UCSD-AML1 (cell line): ENCODE results near the gene AADAC.
"Not testable (repeated sequence)": the region's sequence is repeated elsewhere in the genome, so short reads cannot be mapped to it uniquely, and the experiment has no call there.

ENCODE experiments used
- DNase-seq: peaks from one replicate; lab custom pipeline; 2025; ENCODE audit not compliant: unreplicated experiment; lab: John Stamatoyannopoulos, UW

AADAC gene, protein sequence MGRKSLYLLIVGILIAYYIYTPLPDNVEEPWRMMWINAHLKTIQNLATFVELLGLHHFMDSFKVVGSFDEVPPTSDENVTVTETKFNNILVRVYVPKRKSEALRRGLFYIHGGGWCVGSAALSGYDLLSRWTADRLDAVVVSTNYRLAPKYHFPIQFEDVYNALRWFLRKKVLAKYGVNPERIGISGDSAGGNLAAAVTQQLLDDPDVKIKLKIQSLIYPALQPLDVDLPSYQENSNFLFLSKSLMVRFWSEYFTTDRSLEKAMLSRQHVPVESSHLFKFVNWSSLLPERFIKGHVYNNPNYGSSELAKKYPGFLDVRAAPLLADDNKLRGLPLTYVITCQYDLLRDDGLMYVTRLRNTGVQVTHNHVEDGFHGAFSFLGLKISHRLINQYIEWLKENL

DNA sequence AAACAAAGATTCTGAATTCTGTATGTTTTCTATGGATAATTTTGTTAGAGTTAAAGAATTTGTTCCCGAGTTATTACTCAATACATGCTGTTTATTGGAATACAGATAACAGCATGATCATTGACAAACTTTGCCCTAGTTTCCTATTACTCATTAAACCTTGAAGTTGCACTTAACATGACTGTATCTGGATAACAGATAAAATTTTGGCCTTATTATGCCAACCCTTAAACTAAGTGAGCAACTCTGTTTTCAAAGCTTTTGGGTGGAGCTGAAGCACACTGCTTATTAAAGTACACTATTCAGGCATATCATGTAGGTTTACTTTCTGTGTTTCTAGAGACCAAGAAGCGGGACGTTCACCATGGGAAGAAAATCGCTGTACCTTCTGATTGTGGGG is at the start of gene AADAC:
AADAC (plus strand) TSS at position 318 of the 400 bp plus-strand sequence; CDS start at position 365, 47 bp downstream.
- DNase-seq: no peak

DNA sequence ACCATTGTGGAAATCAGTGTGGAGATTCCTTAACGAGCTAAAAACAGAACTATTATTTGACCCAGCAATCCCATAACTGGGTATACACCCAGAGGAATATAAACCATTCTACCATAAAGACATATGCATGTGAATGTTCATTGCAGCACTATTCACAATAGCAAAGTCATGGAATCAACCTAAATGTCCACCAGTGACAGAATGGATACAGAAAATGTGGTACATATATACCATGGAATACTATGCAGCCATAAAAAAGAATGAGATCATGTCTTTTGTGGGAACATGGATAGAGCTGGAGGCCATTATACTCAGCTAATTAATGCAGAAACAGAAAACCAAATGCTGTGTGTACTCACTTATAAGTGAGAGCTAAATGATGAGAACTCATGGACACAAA is 49.2 kb upstream of the AADAC start:
- DNase-seq: not testable (repeated sequence)

DNA sequence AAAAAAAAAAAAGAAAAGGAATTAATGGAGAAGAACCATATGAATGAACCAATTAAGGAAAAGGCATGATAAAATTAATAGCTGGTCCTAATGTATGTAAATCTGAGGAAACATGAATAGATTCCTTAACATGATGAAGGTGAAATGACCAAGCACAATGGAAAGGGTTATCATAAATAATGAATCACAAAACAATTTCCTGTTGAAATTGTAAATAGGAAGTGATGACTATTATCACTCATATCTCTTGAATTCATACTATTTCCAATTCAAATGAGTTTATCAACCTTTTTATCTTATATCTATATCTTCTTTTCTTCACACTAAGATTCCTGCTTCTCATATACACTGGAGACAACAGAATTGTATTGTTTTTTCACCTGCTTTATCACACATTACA is 48.2 kb upstream of the AADAC start:
- DNase-seq: no peak

DNA sequence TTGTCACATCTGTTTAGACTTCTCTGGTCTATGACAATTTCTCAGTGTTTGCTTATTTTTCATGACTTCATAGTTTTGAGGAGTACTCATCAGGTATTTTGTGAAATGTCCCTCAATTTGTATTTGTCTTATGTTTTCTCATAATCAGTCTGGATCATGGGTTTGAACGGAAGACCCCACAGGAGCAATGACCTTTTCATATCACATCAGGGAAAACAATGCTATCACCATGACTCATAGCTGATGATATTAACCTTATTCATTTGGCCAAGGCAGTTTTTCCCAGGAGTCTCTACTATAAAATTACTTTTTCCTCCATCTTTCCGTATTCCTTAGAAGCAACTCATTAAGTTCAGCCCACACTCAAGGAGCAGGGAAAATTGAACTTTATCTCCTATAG is 47.5 kb upstream of the AADAC start:
- DNase-seq: no peak

DNA sequence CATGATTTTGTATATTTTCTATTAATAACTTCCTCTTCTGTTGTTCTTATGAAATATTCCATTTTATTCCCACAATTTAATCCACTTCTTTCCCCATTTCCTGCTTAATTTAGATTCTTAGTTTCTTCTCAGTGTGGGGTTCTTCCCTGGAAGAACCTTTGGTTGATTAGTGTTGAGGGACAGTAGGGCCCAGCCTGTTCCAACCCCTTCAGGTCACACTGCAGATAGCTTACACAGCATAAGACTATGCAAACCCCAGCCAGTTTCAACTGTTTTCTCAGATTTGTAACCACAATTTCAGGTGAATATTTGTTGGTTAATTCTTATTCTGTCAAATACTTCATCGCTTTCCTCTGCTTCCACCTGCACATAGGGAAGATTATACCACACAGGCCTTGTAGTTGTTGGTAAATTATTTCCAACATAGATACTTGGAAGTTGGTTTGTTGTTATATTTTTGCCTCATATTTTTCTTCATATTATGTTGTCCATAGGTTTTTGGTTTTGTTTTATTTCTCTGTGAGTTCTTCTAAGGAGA is 45.5 kb upstream of the AADAC start:
- DNase-seq: no peak

DNA sequence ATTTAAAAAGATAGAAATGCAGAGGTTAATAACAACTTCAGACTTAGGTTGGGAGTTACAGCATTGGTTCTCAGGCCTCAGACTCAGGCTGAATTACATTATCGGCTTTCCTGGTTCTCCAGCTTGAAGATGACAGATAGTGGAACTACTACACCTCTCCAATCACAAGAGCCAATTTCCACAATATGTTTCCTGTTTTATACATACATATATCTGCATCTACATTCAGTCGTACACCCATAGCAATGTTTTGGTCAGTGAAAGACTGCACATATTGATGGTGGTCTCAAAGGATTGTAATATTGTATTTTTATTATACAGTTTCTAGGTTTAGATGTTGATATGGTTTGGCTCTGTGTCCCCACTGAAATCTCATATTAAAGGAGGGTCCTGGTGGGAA is 44.7 kb upstream of the AADAC start:
- no peak for DNase-seq

DNA sequence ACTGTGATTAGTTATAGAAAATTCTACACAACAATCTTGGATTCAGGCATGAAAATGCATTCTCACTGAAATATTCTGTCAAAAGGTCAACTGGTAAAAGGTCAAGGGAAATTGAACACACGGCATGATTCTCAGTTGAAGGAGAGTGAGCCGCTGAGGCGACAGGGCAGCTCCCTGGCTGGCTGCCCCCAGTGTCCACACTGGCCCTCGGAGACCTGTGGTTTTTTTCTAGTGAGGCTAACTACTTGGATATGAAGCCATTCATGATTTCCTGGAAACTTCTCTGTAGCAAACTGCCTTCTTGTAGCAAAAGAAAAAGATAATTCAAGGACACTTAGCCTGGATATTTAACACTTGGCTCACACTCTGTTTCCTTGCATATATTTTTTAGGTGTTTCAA is 43.0 kb upstream of the AADAC start:
- DNase-seq: peak; percentile 8

DNA sequence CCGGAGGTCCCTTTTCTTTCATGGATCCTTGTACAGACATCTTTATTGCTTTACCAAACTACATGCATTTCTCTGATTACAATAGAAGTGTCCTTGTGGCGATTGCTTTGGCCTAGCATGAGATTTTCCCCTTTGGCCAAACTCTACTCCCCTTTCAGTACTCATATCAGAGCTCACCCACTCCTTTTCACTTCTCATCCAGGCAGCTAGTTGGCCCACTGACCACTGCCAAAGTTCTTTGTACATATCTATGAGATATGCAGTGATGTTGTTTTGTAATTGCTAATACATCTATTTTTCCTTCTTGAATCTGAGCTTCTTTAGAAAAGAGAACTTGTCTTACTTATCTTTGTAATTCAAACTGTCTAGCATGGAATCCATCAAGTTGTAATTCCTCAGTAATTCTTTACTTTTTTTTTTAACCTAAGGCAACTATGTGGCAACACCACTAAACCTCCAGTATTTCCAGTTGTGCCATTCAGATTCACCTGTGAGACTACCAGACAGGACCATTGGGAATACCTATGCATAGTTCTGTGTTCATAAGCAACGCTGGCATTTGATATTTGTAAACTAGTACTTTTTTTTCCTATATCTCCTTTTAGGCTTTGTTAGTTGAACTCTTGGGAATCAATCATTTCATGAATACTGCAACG is 41.0 kb upstream of the AADAC start:
- DNase-seq: no peak

DNA sequence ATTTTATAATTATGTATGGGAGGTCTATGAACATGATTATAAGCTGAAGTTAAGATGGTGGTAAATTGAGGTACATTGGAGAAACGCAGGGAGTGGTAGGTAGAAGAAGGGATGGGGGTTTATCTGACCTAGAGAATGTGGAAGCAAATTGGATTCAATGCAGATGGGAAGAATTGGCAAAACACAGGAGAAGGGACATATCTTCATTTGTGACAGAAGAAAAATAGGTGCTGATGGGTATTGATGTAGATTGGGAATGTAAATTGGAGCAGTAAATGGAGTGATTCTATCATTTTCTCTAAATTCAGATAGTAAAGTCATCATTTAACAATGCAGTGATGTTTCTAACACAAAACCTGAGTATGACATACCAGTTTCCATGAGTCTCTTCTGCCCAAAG is 39.7 kb upstream of the AADAC start:
- no peak for DNase-seq

DNA sequence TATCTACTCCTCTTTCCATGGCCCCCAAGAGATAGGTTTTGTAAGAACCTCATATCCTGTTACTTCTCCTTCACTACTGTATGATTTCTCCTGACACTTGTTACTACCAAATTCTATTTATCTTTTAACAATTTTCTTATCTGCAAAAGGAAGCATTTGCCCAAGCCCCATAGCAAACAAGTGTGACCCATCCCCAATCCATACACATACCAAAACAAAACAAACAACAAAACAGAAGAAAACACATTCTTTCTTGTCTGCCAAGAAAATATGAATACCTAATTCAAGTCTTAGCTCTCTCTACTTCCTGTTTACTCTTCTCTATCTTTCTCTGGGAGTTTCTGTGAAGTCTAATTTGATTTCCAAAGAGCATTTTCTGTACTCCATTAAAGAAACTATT is 39.0 kb upstream of the AADAC start:
- no peak for DNase-seq

DNA sequence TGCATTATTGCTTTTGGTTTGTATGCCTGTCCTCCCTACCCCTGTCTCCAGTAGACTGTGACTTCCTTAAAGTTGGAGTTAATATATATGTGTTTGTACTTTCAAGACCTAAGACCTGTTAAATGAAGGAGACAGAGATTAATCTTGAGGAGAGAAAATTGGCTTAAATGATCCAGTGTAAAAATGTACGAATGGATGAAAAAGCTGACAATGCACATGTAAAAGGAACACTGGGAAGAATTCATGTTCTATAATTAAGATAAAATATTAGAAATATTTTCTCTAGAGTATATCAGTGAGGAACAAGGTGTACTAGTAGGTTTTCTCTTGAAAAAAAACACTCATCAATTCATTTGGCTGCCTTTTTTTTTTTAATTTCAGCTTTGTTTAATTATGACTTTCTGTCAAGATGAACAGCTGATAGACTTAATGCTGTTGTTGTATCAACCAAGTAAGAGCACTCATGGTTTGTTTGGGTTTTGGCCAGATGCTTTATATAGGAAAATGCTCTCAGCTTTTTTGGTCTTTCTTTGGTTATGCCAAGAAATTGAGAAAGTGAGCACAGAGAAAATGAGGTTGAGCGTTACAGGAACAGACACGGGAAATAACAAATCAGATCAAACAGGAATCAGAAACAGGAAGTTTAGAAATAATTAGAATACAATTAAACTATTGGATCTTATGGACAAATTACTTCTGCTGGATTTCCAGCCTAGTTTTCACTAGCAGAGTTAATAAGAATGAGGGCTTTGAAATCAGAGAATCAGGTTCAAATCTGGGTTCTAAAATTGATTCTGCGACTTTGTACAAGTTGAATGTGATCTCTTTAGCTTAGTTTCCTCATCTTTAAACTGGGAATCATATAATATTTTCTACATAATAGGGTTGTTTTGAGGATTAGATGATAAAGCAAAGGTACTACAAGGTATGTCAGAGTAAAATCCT is 38.3 kb upstream of the AADAC start:
- no peak for DNase-seq

DNA sequence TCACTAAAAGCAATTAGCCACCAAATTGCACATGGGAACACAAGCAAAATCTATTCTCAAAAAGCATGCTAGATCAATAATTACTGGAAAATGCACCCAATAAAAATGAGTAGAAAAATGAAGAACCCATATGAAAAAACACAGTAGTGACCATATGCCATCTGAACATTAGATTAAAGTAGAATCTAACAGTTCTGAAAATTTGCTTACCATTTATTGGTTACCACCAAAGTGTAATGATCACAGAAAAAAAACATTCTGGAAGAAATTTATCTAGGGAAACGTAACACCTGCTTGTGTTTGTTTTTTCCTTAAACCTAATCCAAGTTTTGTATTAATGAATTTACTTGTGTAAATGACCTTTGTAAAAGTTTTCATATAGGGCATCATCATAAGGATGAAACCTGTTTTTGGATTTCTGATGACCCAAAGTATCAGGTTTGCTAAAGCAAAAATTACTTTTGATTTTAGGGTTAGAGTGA is 37.6 kb upstream of the AADAC start:
- DNase-seq: no peak

DNA sequence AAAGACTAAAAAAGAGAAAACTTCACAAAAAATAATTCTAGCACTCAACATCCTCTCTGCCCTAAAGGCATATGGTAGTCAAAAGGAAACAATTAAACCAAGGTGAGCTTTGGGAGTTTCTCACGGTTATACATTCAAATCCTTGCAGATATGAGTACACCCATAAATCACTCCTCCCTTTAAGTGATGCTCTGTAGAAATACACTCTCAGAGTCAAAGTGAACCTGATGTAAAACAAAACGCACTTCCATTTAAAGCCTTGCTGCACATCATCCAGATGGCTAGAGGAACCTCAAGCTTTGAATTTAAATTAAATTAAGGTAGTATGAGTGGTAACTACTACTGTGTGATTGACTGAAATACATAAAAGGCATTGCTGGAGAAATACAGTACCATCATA is 36.0 kb upstream of the AADAC start:
- no peak for DNase-seq

DNA sequence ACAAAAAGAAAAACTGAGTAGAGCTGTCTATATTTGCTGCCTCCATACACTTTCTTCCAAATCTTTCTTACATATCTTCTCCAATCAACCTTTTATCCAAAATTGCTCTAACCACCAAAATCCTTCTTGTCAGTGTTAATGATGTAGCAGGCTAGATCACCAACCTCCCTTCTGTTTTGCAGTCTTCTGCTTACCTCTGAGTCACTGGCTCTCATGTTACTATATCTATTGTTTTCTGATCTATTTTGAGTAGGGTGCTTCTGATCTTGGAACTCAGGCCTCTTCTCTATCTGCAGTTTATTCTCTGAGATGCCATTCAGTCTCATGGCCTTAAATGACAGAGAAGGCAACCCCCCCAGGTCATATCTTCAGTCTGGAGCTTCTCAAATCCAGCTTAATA is 26.3 kb upstream of the AADAC start:
- DNase-seq: no peak

DNA sequence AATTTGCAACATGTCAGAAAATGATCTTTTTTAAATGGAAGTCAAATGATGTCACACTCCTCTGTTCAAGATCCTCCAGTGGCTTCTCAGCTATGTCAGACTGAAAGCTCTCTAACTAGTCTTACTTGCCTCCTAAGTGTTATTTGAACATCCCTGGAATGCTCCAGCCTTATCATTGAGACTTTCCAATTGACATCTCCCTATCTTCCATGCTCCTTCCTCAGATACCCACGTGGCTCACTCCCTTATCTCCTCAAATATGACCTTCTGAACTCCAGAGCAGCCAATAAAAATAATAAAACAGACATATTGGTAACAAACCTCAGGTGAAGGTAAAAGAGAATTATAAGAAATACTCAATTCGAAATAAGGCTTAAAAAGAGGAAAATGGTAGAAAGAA is 25.5 kb upstream of the AADAC start:
- no peak for DNase-seq

DNA sequence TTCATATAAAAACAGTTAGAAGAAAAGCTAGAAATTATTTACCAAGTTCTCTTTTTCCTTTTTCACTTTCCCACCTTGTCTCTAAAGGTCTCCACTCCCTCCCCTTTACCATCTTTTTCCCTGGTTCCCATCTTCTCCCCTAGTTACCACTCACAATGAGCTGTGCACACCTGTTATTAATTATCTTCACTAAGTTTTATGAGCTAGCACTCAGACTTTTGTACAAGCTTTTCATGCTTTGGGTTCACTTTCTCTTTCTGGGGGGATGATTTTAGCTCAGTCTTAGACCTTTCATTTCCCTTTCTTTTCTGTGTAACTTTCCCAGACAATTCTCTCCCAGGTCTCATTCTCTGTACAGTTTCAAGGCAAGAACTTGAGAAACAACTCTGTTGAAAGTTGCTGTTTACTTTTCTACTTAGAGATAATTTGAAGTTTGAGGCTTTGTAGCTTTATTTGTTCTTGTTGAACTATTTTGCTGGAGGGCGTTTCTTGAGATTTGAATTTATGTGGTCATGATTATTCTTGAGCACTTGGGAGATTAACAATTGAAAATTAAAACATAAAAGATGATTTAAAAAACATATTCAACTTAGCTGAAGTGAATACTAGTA is 24.0 kb upstream of the AADAC start:
- no peak for DNase-seq

DNA sequence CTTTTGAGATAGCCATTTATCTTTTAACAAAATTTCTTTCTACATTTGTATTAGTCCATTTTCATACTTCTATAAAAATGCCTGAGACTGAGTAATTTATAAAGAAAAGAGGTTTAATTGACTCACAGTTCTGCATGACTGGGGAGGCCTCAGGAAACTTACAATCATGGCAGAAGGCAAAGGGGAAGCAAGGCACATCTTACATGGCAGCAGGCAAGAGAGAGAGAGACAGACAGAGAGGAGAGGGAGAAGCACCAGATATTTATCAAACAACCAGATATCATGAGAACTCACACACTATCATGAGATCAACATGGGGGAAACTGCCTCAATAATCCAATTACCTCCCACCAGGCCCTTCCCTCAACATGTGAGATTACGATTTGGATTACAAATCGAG is 23.2 kb upstream of the AADAC start:
- DNase-seq: not testable (repeated sequence)

DNA sequence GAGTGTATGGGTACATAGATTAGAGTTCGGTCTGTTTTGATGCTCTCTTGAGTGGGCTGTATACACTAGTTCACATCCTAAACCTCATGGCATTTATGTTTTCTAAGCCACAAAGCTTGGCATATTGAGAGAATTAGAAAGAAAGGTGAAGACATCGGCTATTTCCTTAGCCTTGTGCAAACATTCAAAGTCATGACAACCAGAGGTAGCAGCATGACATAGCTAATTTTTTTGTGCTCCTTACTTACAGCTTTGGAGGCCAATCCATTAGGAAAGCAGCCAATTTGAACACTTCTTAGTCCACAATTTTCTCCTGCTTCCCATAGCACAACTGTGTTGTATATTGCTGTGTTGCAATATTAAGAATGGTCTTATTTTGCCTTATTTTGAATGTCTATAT is 21.5 kb upstream of the AADAC start:
- no peak for DNase-seq

DNA sequence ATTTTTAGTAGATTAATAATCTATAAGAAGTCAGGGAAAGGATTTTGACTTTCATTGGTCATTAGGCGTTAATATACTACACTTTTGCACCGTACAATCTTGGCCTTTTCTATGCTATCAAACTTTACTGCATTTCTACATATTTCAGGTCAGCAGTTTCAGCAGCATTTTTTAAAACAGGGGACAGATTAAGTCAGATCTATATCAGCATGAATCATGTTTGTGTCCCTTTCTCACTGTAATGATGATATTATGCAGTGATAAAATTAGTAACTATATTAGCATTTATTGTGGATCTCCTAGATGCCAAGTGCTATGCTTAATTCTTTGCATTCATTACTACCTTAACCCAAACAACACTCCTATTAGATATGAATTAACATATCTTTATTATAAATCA is 20.3 kb upstream of the AADAC start:
- no peak for DNase-seq

DNA sequence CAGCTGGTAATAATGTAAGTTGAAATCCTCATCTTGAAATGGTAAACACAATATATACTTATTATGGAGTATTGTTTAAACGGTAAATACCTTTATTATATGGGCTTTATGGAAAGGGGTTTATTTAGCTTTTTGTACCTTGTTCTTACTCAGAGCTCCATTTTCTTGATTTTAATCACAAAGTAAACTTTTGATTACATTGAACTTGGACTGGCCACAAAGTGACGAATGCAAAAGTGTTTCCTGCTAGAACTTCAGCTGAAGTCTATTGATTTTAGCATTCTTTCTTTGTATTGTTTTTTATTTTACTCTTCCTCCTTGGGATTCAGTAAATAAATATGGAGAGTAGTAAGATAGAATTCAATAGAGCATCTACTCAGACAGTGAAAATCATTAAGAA is 19.8 kb upstream of the AADAC start:
- DNase-seq: no peak

DNA sequence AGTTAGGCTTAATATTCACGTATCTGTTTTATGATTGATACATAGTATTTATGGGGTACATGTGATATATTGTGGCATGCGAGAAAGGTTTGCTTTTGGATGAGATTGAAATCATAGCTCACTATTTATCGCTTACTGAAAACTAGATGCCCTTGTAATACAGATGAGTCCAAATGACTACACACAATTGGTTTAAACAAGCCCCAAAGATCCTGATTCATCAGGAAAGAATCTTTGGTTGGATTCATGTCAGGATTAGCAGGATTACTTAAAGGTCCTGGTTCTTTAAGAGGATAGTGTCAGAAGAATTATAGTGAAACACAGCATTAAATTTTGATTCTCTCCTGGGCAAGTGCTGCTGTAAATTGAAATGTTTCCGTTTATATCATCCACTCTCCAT is 18.6 kb upstream of the AADAC start:
- no peak for DNase-seq
